ENCODE measurements around the gene VEZT.
A peak's percentile ranks its signal among the peaks of the same experiment; 100 is the strongest.
"Not testable (repeated sequence)": the region's sequence is repeated elsewhere in the genome, so short reads cannot be mapped to it uniquely, and the experiment has no call there.

The VEZT gene

GRCh38 chr12:95191060-95191696 lies 26.4 kb upstream of the VEZT start:
- no peaks in the 10 kb centered on the region for H3K36me3 Mint-ChIP-seq (ENCODE audit: low read depth)
- H3K4me1 Mint-ChIP-seq (ENCODE audit: low read depth), result no peaks in the 10 kb centered on the region
- no peak overlapping the region for H3K4me3 Mint-ChIP-seq
- H3K27ac Mint-ChIP-seq, result no peak overlapping the region
- no peaks in the 10 kb centered on the region for H3K9me3 Mint-ChIP-seq
- H3K27me3 Mint-ChIP-seq, result no peaks in the 10 kb centered on the region

DNA sequence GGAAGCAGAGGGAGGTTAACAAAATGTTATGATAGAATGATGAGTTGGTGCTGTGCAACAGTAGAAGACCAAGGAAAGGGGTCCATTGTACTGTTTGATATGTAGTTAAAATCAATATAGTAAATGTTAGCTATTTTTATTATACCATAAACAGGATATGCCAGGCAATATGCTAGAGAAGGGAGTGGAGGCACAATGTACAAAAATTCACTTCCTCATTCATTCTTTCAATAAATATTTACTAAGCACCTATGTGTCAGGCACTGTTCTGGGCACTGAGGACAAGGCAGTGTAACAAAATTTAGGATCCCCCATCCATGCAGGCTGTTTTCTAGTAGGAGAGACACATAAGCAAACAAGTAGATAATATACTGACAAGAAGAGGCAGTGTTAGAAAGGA lies 25.3 kb upstream of the VEZT start:
- H3K27me3 Mint-ChIP-seq, result no peaks in the 10 kb centered on the region
- no peaks in the 10 kb centered on the region for H3K4me1 Mint-ChIP-seq (ENCODE audit: low read depth)
- no peak overlapping the region for H3K27ac Mint-ChIP-seq
- no peaks in the 10 kb centered on the region for H3K9me3 Mint-ChIP-seq
- H3K36me3 Mint-ChIP-seq (ENCODE audit: low read depth), result no peaks in the 10 kb centered on the region
- no peak overlapping the region for H3K4me3 Mint-ChIP-seq

GRCh38 chr12:95193139-95193538 lies 24.5 kb upstream of the VEZT start:
- H3K9me3 Mint-ChIP-seq, result no peaks in the 10 kb centered on the region
- H3K4me1 Mint-ChIP-seq (ENCODE audit: low read depth), result no peaks in the 10 kb centered on the region
- no peak overlapping the region for H3K4me3 Mint-ChIP-seq
- no peaks in the 10 kb centered on the region for H3K36me3 Mint-ChIP-seq (ENCODE audit: low read depth)
- H3K27me3 Mint-ChIP-seq, result no peaks in the 10 kb centered on the region
- H3K27ac Mint-ChIP-seq, result no peak overlapping the region

GRCh38 chr12:95195122-95195521 lies 22.5 kb upstream of the VEZT start:
- no peak overlapping the region for H3K4me3 Mint-ChIP-seq
- no peaks in the 10 kb centered on the region for H3K27me3 Mint-ChIP-seq
- H3K36me3 Mint-ChIP-seq (ENCODE audit: low read depth), result no peaks in the 10 kb centered on the region
- H3K9me3 Mint-ChIP-seq, result no peaks in the 10 kb centered on the region
- no peak overlapping the region for H3K27ac Mint-ChIP-seq
- H3K4me1 Mint-ChIP-seq (ENCODE audit: low read depth), result no peaks in the 10 kb centered on the region

DNA sequence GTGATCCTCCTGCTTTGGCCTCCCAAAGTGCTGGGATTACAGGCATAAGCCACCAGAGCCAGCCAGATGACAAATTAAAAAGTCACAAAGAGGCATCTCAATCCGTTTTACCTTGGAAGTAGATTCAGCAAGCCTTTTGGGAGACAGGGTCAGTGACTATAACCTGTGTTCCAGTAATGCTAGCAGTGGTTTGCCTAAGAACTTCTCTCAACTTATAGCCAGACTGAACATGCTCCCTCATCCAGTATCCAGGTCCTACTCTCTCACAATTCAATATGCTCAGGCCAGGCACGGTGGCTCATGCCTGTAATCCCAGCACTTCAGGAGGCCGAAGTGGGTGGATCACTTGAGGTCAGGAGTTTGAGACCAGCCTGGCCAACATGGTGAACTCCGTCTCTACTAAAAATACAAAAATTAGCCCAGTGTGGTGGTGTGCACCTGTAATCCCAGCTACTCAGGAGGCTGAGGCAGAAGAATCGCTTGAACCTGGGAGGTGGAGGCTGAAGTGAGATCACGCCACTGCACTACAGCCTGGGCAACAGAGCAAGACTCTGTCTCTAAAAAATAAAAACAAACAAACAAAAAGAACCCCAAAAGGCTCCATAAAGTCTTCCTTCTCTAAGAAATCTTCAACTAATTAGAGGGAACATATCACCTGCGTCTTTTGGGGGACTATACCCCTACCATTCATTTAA lies 20.6 kb upstream of the VEZT start:
- H3K36me3 Mint-ChIP-seq (ENCODE audit: low read depth); H3K27ac Mint-ChIP-seq; H3K4me1 Mint-ChIP-seq (ENCODE audit: low read depth); H3K4me3 Mint-ChIP-seq; H3K27me3 Mint-ChIP-seq; H3K9me3 Mint-ChIP-seq: not testable (repeated sequence)

DNA sequence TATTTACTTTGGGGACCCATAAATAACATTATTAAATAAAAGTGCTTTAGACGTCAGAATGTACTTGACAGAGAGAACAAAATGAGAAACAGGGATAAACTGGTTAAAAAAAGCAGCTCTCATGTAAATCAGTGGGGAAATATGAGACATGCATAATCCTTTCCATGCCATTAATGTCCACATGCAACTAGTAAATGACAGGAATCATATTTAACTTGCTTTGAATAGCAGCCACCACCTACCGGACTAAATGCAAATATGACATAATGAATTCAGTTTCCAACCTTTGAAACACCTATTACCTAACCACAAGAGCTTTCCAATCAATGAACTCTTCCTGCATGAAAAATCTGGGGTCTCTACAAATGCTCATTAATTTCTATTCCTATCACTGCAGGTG lies 20.0 kb upstream of the VEZT start:
- Mint-ChIP-seq H3K9me3 (no peaks in the 10 kb centered on the region), H3K4me3 (no peak overlapping the region), H3K27ac (no peak overlapping the region), H3K36me3 (ENCODE audit: low read depth) (no peaks in the 10 kb centered on the region), H3K4me1 (ENCODE audit: low read depth) (peaks cover 3% of the 10 kb centered on the region), H3K27me3 (no peaks in the 10 kb centered on the region)

DNA sequence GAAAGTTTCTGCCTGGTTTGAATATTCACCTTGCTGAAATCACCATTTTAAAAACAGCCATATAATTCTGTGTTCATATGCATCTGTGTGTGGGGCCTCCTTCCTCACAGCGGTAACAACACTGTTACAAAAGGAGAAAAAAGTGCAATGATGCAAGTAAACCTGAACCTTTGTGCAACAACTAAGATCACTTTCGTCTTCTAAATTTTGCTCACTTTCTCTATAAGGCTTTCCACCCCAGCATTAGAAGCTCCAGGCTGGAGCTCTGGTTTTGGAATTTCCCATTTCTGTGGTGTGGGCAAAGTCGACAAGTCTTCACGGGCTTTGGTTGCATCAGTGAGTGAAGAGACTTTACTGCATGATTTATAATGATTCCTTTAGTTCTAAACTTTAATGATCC lies 18.7 kb upstream of the VEZT start:
- Mint-ChIP-seq H3K9me3 (no peaks in the 10 kb centered on the region), H3K4me3 (no peak overlapping the region), H3K27me3 (no peaks in the 10 kb centered on the region), H3K27ac (no peak overlapping the region), H3K36me3 (ENCODE audit: low read depth) (no peaks in the 10 kb centered on the region), H3K4me1 (ENCODE audit: low read depth) (peaks cover 3% of the 10 kb centered on the region)

GRCh38 chr12:95200128-95200894 lies 17.3 kb upstream of the VEZT start:
- peak overlapping the region; percentile 42 for H3K27ac Mint-ChIP-seq
- no peaks in the 10 kb centered on the region for H3K36me3 Mint-ChIP-seq (ENCODE audit: low read depth)
- no peaks in the 10 kb centered on the region for H3K27me3 Mint-ChIP-seq
- H3K9me3 Mint-ChIP-seq, result no peaks in the 10 kb centered on the region
- H3K4me3 Mint-ChIP-seq, result no peak overlapping the region
- H3K4me1 Mint-ChIP-seq (ENCODE audit: low read depth), result peaks cover 10% of the 10 kb centered on the region

DNA sequence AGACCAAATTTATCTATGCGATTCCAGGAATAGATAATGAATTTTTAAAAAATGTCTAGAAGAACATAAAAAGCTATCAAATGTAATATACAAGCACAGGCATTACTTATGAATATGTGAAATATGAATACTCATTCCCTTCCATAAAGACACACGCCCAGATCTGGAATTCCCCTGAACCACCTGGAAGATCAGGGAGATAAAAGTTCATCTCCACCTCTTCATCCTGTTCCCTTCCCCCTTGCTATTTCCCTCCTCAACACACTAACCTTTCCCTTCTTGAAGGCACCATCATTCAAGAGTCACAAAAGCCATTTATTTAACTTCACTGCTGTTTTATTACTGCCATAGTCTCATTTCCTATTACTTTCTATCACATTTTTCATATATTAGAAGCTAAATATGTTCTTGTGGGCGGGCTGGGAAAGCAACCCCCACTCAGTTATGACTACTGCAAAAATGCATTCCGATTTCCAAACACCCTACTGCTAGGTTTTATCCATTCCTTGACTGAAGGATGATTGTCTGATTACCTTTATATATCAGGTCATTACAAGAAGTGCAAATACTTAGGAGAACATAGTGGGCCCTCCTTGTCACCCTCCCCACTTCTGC lies 16.4 kb upstream of the VEZT start:
- no peak overlapping the region for H3K4me3 Mint-ChIP-seq
- H3K36me3 Mint-ChIP-seq (ENCODE audit: low read depth), result no peaks in the 10 kb centered on the region
- peaks cover 10% of the 10 kb centered on the region for H3K4me1 Mint-ChIP-seq (ENCODE audit: low read depth)
- no peaks in the 10 kb centered on the region for H3K9me3 Mint-ChIP-seq
- peak overlapping the region; percentile 65 for H3K27ac Mint-ChIP-seq
- H3K27me3 Mint-ChIP-seq, result no peaks in the 10 kb centered on the region

DNA sequence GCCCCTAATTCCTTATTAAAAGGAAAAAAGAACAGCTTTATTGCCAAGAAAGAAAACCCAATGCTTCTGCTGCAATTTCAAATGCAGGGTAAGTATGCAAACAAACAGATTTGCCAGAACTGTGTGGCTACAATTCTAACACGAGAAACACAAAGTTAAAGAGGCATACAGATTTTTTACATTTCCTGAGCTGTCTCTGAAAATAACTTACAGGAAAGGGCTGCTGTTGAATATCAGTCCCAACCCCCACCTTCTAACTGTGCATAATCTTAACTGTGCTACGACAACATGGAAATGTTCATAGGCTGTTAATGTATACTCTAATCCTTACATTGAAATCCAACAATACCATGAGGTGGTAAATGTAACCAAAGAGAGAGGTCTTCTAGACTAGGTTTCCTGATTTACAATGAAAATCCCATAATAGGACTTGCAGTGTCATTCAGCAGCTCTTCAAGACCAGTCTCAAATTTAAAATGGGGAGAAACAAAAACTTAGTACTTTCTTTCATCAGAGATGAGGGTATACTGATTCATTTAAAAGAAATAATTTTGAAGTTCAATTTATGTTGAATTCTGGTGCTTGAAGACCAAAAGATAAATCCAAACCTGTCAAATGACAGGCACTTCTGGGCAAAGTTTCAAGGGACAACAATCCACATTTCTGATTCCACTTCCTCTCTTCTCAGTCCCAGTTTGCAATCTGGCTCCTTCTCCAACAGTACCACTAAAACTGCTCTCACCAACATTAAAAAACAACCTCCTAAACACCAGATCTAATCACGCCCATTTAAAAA lies 14.7 kb upstream of the VEZT start:
- no peak overlapping the region for H3K4me3 Mint-ChIP-seq
- peaks cover 10% of the 10 kb centered on the region for H3K4me1 Mint-ChIP-seq (ENCODE audit: low read depth)
- H3K36me3 Mint-ChIP-seq (ENCODE audit: low read depth), result no peaks in the 10 kb centered on the region
- no peaks in the 10 kb centered on the region for H3K27me3 Mint-ChIP-seq
- H3K9me3 Mint-ChIP-seq, result no peaks in the 10 kb centered on the region
- no peak overlapping the region for H3K27ac Mint-ChIP-seq

DNA sequence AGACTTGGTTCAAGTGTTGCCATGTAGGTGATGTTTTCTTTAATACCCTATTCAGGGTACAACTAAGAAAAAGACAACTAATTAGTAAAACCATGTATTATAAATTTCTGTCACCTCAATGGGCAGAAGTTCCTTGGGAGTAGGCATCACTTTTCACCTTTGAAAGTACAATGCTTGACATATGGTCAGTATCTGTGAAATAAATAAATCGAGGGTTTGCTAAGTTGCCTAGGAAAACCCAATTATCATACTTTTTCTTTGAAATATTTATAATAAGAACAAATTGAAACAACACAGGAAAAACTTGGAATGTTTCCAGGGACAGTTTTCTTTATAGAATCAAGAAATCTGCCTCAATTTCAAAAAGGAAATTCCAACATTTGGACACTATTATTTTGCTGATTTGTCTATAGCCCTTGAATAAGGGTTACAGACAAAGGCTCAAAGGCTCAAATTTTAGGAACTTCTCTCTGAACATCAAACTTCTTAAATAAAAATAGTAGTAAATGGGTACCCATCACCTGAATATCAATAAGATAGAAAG lies 14.0 kb upstream of the VEZT start:
- Mint-ChIP-seq H3K27ac (no peak overlapping the region), H3K36me3 (ENCODE audit: low read depth) (no peaks in the 10 kb centered on the region), H3K27me3 (no peaks in the 10 kb centered on the region), H3K9me3 (no peaks in the 10 kb centered on the region), H3K4me1 (ENCODE audit: low read depth) (peaks cover 10% of the 10 kb centered on the region), H3K4me3 (no peak overlapping the region)

DNA sequence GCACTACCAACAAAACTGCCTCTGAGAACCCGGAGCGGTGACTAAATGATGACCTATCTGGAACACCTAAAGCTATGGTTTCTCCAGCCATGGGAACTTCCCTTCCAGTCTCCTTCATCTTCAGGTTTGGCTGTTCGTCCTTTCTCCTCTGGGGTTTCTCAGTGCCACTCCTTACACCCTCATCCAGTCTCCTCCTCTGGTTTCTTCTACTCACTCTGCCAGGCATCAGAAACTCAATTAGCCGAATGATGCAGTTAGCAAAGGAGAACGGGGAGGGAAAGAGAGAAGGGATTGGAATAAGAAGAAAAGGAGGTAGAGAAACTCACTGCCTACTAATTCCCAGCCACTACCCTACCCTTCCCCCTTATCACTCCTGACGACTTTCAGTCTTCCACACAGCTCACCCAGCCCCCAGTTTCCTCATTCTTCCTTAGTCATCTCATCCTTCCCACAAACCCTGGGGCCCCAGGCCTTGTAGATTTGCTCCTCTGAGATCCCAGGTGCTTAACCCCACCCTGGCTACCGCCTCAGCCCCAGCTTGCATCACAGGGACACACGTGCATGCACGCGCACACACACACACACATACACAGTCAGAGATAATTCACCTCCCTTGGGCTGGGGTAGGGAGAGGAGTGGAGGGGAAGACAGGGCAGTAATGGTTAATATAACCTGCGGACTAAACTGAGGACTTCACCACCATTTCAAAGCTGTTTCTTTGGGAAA lies 13.3 kb upstream of the VEZT start:
- H3K36me3 Mint-ChIP-seq (ENCODE audit: low read depth), result no peaks in the 10 kb centered on the region
- H3K4me1 Mint-ChIP-seq (ENCODE audit: low read depth), result peaks cover 10% of the 10 kb centered on the region
- no peak overlapping the region for H3K27ac Mint-ChIP-seq
- no peaks in the 10 kb centered on the region for H3K9me3 Mint-ChIP-seq
- no peaks in the 10 kb centered on the region for H3K27me3 Mint-ChIP-seq
- no peak overlapping the region for H3K4me3 Mint-ChIP-seq

GRCh38 chr12:95205016-95205624 lies 12.5 kb upstream of the VEZT start:
- H3K36me3 Mint-ChIP-seq (ENCODE audit: low read depth), result no peaks in the 10 kb centered on the region
- no peak overlapping the region for H3K27ac Mint-ChIP-seq
- peaks cover 10% of the 10 kb centered on the region for H3K4me1 Mint-ChIP-seq (ENCODE audit: low read depth)

More at GRCh38 chr12:95205016-95205624, 12.5 kb upstream of the VEZT start:
- no peaks in the 10 kb centered on the region for H3K9me3 Mint-ChIP-seq
- no peaks in the 10 kb centered on the region for H3K27me3 Mint-ChIP-seq
- H3K4me3 Mint-ChIP-seq, result no peak overlapping the region
